GM23338 (cell line): ENCODE results near the gene CYP26B1.

Experiments
- CREB1 ChIP-seq: fragments of 250-450 bp; sonication (Bioruptor Pico); IDR thresholded peaks from 2 replicates; pipeline ENCODE4 v1.5.0; 2020; ENCODE audit warnings: low read depth, mild to moderate bottlenecking, moderate library complexity
- CTCF ChIP-seq, 2 experiments: fragments of 200-600 bp in 1 of 2; sonication (generic) in 1 of 2; conservative IDR thresholded peaks; 2 replicates each; pipeline versions ENCODE4 v1.5.1 to v1.6.1; 2016 to 2017; ENCODE audit warnings: antibody characterized with exemption in 2 of 2, low read depth in 2 of 2, mild to moderate bottlenecking in 2 of 2, moderate library complexity in 1 of 2
- EZH2 ChIP-seq: fragments of 200-600 bp; sonication (generic); IDR thresholded peaks from one replicate; pipeline ENCODE4 v1.8.0; 2017; ENCODE audit warnings: antibody characterized with exemption, mild to moderate bottlenecking, low read depth; ENCODE audit not compliant: unreplicated experiment
- EZH2phosphoT487 ChIP-seq: fragments of 200-600 bp; sonication (generic); IDR thresholded peaks from one replicate; pipeline ENCODE4 v1.8.1; 2018; ENCODE audit warnings: antibody characterized with exemption; ENCODE audit not compliant: unreplicated experiment
- JUNB ChIP-seq: IDR thresholded peaks from one replicate; pipeline ENCODE4 v1.6.1; 2016; ENCODE audit warnings: antibody characterized with exemption; ENCODE audit not compliant: unreplicated experiment
- POLR2AphosphoS5 ChIP-seq: IDR thresholded peaks from 2 replicates; pipeline ENCODE4 v1.6.1; 2016; ENCODE audit warnings: antibody characterized with exemption, low read depth
- REST ChIP-seq: IDR thresholded peaks from one replicate; pipeline ENCODE4 v1.6.1; 2018; ENCODE audit warnings: antibody characterized with exemption; ENCODE audit not compliant: unreplicated experiment

- TF ChIP-seq CTCF (conservative IDR thresholded peaks at IDR 0.05; ENCODE audit: low read depth in 2 of 2) (no peak), EZH2 (no peak), REST (no peak), POLR2AphosphoS5 (no peak), JUNB (no peak), CREB1 (CRISPR knock-in tag) (no peak), EZH2phosphoT487 (no peak)
Measured at GRCh38 chr2:72106978-72107377, 40.7 kb downstream of the CYP26B1 start.
